GM18519 (cell line): ENCODE measurements around the gene RGL3.
A peak's percentile ranks its signal among the peaks of the same experiment; 100 is the strongest.
"Not testable (repeated sequence)": the region's sequence is repeated elsewhere in the genome, so short reads cannot be mapped to it uniquely, and the experiment has no call there.

ENCODE experiments used
- ATAC-seq: cut with Tn5 transposase; IDR thresholded peaks from one replicate; pipeline ENCODE4 v1.9.1; 2021; ENCODE audit warnings: mild to moderate bottlenecking, moderate library complexity; ENCODE audit not compliant: unreplicated experiment, low FRiP score

Gene RGL3

GRCh38 chr19:11364935-11365334 is 54.2 kb downstream of the RGL3 start:
- no peak for ATAC-seq

- no peak for ATAC-seq
These were observed 54.7 kb downstream of the RGL3 start for GRCh38 chr19:11364296-11364904.

- ATAC-seq, result no peak
These were observed 55.2 kb downstream of the RGL3 start for GRCh38 chr19:11363881-11364280.

GRCh38 chr19:11361771-11362731 is 57.1 kb downstream of the RGL3 start:
- ATAC-seq, result no peak

GRCh38 chr19:11361037-11361770 is 57.9 kb downstream of the RGL3 start:
- no peak for ATAC-seq

- ATAC-seq, result no peak
These were observed 59.7 kb downstream of the RGL3 start for GRCh38 chr19:11359421-11359820.

- ATAC-seq, result no peak
These were observed 62.2 kb downstream of the RGL3 start for GRCh38 chr19:11356676-11357550.

GRCh38 chr19:11356074-11356397 is 63.1 kb downstream of the RGL3 start:
- no peak for ATAC-seq

GRCh38 chr19:11355160-11356073 is 63.7 kb downstream of the RGL3 start, which contains the start of gene PLPPR2:
Gene PLPPR2 (plus strand): TSS chr19:11355432. CDS start chr19:11357674, 2,242 bp downstream.
- ATAC-seq, result no peak

- ATAC-seq, result not testable (repeated sequence)
These were observed 65.0 kb downstream of the RGL3 start for GRCh38 chr19:11354102-11354501.

GRCh38 chr19:11349171-11349570 is 69.9 kb downstream of the RGL3 start:
- ATAC-seq, result no peak

- no peak for ATAC-seq
These were observed 71.5 kb downstream of the RGL3 start for GRCh38 chr19:11347546-11348039.

GRCh38 chr19:11346104-11346940 is 72.8 kb downstream of the RGL3 start, which contains the start of the genes CCDC159 and TMEM205:
Gene CCDC159 (plus strand): TSS chr19:11346519. CDS start chr19:11346607, 88 bp downstream.
Gene TMEM205 (minus strand): TSS chr19:11346268. CDS start chr19:11345619, 649 bp downstream.
- peak; percentile 81 for ATAC-seq

GRCh38 chr19:11345122-11345803 is 73.9 kb downstream of the RGL3 start:
- no peak for ATAC-seq
